Sigmoid colon (tissue), 4 donors: Measurements from ENCODE around the gene NR2F1-AS1.

Experiments used
- EP300 ChIP-seq, 4 donors: sonication (generic); formaldehyde crosslinking; IDR thresholded peaks; one replicate each; pipeline ENCODE4 v1.6.1; 2017; ENCODE audit warnings: antibody characterized with exemption in 4 of 4
- POLR2A ChIP-seq, 2 donors: fragments of 450-650 bp; IDR thresholded peaks; one replicate each; pipeline ENCODE4 v1.6.1; 2016; ENCODE audit warnings: antibody characterized with exemption in 2 of 2, mild to moderate bottlenecking in 2 of 2, moderate library complexity in 2 of 2
- POLR2AphosphoS5 ChIP-seq, 4 donors: sonication (generic); formaldehyde crosslinking; IDR thresholded peaks; one replicate each; pipeline ENCODE4 v1.6.1; 2017; ENCODE audit warnings: antibody characterized with exemption in 4 of 4
- TF ChIP-seq, protein P1 (sequence below), 4 experiments: fragments of 450-650 bp in 3 of 4; fragments of 200-600 bp in 1 of 4; IDR thresholded peaks; one replicate each; pipeline ENCODE4 v1.5.1; 2016 to 2019; ENCODE audit warnings: antibody characterized with exemption in 4 of 4, mild to moderate bottlenecking in 3 of 4, moderate library complexity in 2 of 4

DNA sequence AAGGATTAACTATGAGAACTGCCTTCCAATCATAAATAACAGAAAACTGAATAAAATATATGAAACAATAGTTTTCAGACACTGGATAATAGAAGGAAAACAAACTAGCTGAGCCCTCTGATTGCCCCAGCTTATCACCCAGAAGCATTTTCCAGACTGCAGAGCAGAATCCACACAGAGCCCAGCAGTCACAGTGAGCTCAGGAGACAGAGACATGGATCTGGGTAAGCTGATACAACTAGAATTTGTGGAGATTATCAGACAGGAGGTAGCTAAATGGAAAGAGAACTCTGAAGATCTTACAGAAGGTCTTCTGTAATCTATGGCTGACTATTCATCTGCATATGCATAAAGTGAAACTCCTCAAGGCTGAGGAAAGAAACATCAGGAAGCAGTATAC, 128.8 kb downstream of the NR2F1-AS1 start:
- TF ChIP-seq, protein P1, sequence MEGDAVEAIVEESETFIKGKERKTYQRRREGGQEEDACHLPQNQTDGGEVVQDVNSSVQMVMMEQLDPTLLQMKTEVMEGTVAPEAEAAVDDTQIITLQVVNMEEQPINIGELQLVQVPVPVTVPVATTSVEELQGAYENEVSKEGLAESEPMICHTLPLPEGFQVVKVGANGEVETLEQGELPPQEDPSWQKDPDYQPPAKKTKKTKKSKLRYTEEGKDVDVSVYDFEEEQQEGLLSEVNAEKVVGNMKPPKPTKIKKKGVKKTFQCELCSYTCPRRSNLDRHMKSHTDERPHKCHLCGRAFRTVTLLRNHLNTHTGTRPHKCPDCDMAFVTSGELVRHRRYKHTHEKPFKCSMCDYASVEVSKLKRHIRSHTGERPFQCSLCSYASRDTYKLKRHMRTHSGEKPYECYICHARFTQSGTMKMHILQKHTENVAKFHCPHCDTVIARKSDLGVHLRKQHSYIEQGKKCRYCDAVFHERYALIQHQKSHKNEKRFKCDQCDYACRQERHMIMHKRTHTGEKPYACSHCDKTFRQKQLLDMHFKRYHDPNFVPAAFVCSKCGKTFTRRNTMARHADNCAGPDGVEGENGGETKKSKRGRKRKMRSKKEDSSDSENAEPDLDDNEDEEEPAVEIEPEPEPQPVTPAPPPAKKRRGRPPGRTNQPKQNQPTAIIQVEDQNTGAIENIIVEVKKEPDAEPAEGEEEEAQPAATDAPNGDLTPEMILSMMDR (IDR thresholded peaks at IDR 0.05): no peak
- TF ChIP-seq POLR2A (IDR thresholded peaks at IDR 0.05) (no peak), POLR2AphosphoS5 (IDR thresholded peaks at IDR 0.05) (no peak), EP300 (IDR thresholded peaks at IDR 0.05) (no peak)
